GM13977 (cell line): ENCODE results near the gene MEN1.

ENCODE experiments used
- DNase-seq: peaks from one replicate; pipeline ENCODE4 v3.0.0; 2012; ENCODE audit warnings: low spot score
- CTCF ChIP-seq: IDR thresholded peaks from 2 replicates; pipeline ENCODE4 v1.5.1; 2012; ENCODE audit warnings: mild to moderate bottlenecking, control low read depth; ENCODE audit not compliant: insufficient read depth; ENCODE audit errors: extremely low read depth, missing control alignments
- in situ Hi-C: fragments of 300-500 bp; cut with MboI; formaldehyde crosslinking; loops from one replicate; pipeline ENCODE4 v1.12.0; 2022; ENCODE audit warnings: low sequenced_read_pairs, low pct_unique_long_range_greater_than_20kb, mixed read lengths, inconsistent platforms; ENCODE audit not compliant: unreplicated experiment

MEN1 gene

GRCh38 chr11:64778223-64778472 is 32.2 kb downstream of the MEN1 start:
- TF ChIP-seq CTCF: no peak
- in situ Hi-C loops: no loop called here
- no peak for DNase-seq

DNA sequence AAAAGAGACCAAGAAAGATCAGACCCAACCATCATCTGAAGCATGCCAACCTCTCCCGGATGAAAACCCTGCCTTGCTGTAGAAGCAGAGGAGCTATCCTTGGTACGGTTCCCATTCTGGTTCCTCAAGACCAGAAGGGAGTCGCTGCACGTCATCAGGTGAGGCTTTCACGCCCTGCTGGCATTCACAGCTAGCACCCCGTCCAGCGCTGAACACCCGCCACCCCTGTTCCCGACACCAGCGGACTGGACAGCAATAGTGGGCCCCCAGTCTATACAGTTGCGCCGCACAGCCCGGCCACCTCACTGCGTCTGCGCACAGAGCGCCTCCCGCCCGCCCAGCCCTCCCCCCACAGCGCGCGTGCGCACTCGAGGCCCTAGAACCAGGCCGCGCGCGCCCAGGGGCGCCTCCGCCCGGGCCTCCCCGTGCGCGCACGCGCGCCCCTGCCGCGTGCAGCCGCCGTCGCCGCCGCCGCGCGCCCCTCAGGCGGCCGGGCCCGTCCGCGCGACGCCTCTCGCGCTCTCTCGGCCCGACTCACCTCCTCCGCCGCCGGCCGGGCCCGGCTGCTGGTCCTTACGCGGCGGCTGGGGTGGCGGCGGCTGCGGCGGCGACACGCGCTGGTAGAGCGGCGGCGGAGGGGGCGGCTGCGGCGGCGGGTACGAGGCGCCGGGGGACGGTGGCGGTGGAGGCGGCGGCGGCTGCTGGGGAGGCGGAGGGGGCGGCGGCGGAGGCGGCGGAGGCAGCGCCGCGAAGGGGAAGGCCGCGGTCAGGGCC is 32.7 kb downstream of the MEN1 start:
- TF ChIP-seq CTCF: no peak
- DNase-seq: peak; percentile 95

GRCh38 chr11:64776875-64777274 is 33.5 kb downstream of the MEN1 start:
- no peak for DNase-seq
- TF ChIP-seq CTCF: no peak
- in situ Hi-C loops: no loop called here

More for the DNA sequence above, 32.7 kb downstream of the MEN1 start:
- in situ Hi-C loops: no loop called here

GRCh38 chr11:64776425-64776824 is 33.9 kb downstream of the MEN1 start:
- TF ChIP-seq CTCF: no peak
- DNase-seq: no peak
- in situ Hi-C loops: no loop called here

DNA sequence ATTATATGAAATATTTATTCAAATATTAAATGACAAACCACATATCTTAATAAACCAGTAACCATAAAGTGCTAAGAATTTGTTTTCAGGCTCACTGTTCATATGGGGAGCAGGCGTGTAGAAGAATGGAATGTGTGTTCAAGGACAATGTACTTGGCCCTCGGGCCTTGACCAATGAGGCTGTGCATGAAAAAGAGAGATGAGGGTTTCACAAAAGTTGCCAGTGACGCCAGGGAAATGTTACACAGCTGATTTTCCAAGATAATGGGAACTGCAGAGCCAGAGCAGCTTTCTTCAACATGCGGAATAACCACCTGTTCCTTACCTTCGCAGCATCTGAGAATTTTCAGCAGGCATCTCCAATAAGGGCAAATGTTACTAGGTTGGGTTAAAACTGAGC is 36.2 kb downstream of the MEN1 start:
- in situ Hi-C loops: no loop called here
- no peak for DNase-seq
- no peak for TF ChIP-seq CTCF

GRCh38 chr11:64772303-64773018 is 37.9 kb downstream of the MEN1 start:
- no peak for TF ChIP-seq CTCF
- DNase-seq: peak; percentile 66
- in situ Hi-C loops: no loop called here
